Daoy (cell line): ENCODE measurements around the gene WDR91. TPM values are rescaled to one million over a fixed set of nuclear protein-coding genes. Genes with fewer than 3 reads are reported as not detected.
A peak's percentile ranks its signal among the peaks of the same experiment; 100 is the strongest.

Experiments
- DNase-seq: peaks from one replicate; pipeline ENCODE4 v3.0.0-alpha.2; 2015; ENCODE audit warnings: low read depth
- total RNA-seq: library from RNA; depleted of rRNA; stranded (reverse); fragments of >200 nt; shearing (Covaris generic); gene quantifications from 2 replicates; pipeline ENCODE4 v1.2.3, GENCODE V29; 2014; rRNA removed

The WDR91 gene
- total RNA-seq, 1 experiment from 2014 or later, result 3.7 TPM

- no peak for DNase-seq
Observed at GRCh38 chr7:135160858-135161653, 50.3 kb downstream of the WDR91 start.

GRCh38 chr7:135160098-135160857, 51.0 kb downstream of the WDR91 start:
- DNase-seq, result peak; percentile 44

- no peak for DNase-seq
Observed at GRCh38 chr7:135159359-135160085, 51.8 kb downstream of the WDR91 start.

GRCh38 chr7:135158874-135159273, 52.5 kb downstream of the WDR91 start:
- DNase-seq, result no peak

GRCh38 chr7:135158141-135158655, 53.1 kb downstream of the WDR91 start:
- no peak for DNase-seq

GRCh38 chr7:135156290-135156689, 55.0 kb downstream of the WDR91 start:
- no peak for DNase-seq

- no peak for DNase-seq
Observed at GRCh38 chr7:135154734-135155133, 56.6 kb downstream of the WDR91 start.

- no peak for DNase-seq
Observed at GRCh38 chr7:135152442-135152841, 58.9 kb downstream of the WDR91 start.

- DNase-seq, result no peak
Observed at GRCh38 chr7:135151533-135151932, 59.8 kb downstream of the WDR91 start.

- DNase-seq, result no peak
Observed at GRCh38 chr7:135151132-135151531, 60.2 kb downstream of the WDR91 start.

GRCh38 chr7:135150072-135150782, 61.1 kb downstream of the WDR91 start:
- DNase-seq, result no peak

GRCh38 chr7:135147899-135148721, 63.2 kb downstream of the WDR91 start, which contains the start of gene TMEM140:
TMEM140 (plus strand) TSS chr7:135148072; CDS start chr7:135164442, 16,370 bp downstream.
- DNase-seq, result peak; percentile 75

GRCh38 chr7:135147341-135147898, 63.9 kb downstream of the WDR91 start:
- DNase-seq, result peak; percentile 16

- DNase-seq, result no peak
Observed at GRCh38 chr7:135143885-135144668, 67.2 kb downstream of the WDR91 start.

Other genes starting within 250 kb of the WDR91 start
- gene AGBL3, start 225.0 kb downstream of the WDR91 start, total RNA-seq, result 1.6 and 3.3 TPM in 2 replicates
- gene TMEM140, start 63.5 kb downstream of the WDR91 start, total RNA-seq, result 0.48 and 1.2 TPM in 2 replicates
- gene CYREN, start 40.8 kb downstream of the WDR91 start, total RNA-seq, result 54.7 and 58.7 TPM in 2 replicates
- gene STRA8, start 22.3 kb upstream of the WDR91 start, total RNA-seq, result not detected in 2 replicates